ENCODE measurements around the gene NBAS. TPM values are rescaled to one million over a fixed set of nuclear protein-coding genes. Genes with fewer than 3 reads are reported as not detected.

Gene NBAS
- total and polyA plus RNA-seq, 9 of the 15 experiments (the other 6 are each of a cell fraction or from before 2014, with no cell fraction given) = 15.3 to 94.4 (median 69.9) TPM

DNA sequence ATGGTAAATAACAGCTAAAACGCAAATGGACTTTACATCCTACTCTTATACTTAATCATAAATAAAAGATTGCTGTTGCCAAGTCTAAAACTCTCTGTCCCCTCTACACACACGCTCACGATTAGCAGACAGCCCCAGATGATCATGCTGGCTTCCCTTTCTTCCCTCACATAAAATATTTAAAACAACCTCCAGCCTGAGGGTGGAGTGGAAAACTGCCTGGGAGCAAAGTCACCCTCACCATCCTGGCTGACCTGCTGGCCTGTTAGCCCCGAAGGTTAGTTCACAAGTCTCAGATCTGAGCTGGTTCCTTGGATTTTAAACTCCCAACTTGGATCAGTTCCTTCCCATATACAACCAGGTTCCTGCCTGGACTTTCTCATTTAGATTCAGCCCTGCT, 288.2 kb downstream of the NBAS start (continued):
- no peak for TF ChIP-seq TEAD4 (IDR thresholded peaks at IDR 0.05; ENCODE audit: low read length)
- no peak for TF ChIP-seq TEAD4 (CRISPR knock-in tag; IDR thresholded peaks at IDR 0.05; ENCODE audit: borderline replicate concordance)
- TF ChIP-seq NELFE (IDR thresholded peaks at IDR 0.05; ENCODE audit: insufficient read depth, insufficient read length) = no peak
- TF ChIP-seq MECOM (CRISPR knock-in tag; IDR thresholded peaks at IDR 0.05) = no peak
- no peak for TF ChIP-seq SNIP1 (IDR thresholded peaks at IDR 0.05; ENCODE audit: low read depth)
- no peak for TF ChIP-seq ZNF431 (CRISPR knock-in tag; IDR thresholded peaks at IDR 0.05)
- TF ChIP-seq MTA3 (IDR thresholded peaks at IDR 0.05; ENCODE audit: borderline replicate concordance) = no peak
- TF ChIP-seq ZNF41 (CRISPR knock-in tag; conservative IDR thresholded peaks at IDR 0.05) = no peak
- no peak for TF ChIP-seq SRF (CRISPR knock-in tag; IDR thresholded peaks at IDR 0.05)

DNA sequence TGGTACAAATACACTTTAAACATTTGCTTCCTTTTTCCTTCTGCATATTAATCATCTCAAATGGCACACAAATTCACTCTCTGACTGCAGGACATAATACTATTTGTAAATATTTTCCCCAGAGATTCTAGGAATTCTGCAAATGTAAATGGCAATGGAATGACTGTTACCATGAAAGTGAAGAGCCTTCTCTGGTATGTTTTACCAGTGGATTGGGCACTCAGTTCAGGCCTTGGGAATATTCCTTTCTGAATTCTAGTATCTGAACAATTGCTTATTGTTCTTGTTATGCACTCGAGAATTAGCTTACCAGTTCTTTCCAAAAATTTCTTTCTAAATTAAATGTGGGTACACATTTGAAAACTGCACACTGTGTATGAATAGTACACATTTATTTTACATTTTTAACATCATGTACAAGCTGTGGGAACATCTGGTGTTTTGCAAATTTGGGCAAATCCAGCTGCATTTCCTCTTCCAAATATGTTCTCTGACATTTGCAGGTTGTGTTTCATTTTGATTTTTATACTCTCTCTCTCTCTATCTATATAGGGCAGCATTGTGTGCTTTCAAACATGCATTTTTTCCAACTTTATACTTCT, 289.1 kb downstream of the NBAS start:
- DNase-seq (ENCODE audit: extremely low read depth in 1 of 4, low spot score in 3 of 4) (no peak), ATAC-seq (no peak), FAIRE-seq (no peak)
- H3K4me3 ChIP-seq = no peak overlapping the region
- no peak overlapping the region for H3K27ac ChIP-seq (ENCODE audit: extremely low read depth, low read depth, low read length)
- POLR2A ChIA-PET = interaction anchor here (0.7 to 1.3 kb wide), 2 partner anchors 14 to 18 kb away, joined by 3 to 5 read pairs; no protein-coding TSS in a partner anchor
- in situ Hi-C loops (cut with MboI) (no loop called here), intact Hi-C loops (cut with micrococcal nuclease) (no loop called here)
- H3K79me2 ChIP-seq (ENCODE audit: control insufficient read depth, insufficient read depth, low read length) = no peaks in the 10 kb centered on the region
- no peak overlapping the region for H2AFZ ChIP-seq (ENCODE audit: low read depth, low read length)
- H3K4me1 ChIP-seq (replicated peaks in 1 of 2; ENCODE audit: control insufficient read depth in 2 of 2, insufficient read depth in 2 of 2, low read length in 2 of 2) = no peaks in the 10 kb centered on the region; a peak in 1 of 5 replicates
- H3K36me3 ChIP-seq (ENCODE audit: control insufficient read depth, insufficient read depth, low read length) = peaks cover 71% of the 10 kb centered on the region
- H3K9me3 ChIP-seq (replicated peaks; ENCODE audit: control insufficient read depth, insufficient read depth, low read depth, low read length) = no peaks in the 10 kb centered on the region
- no peaks in the 10 kb centered on the region for H4K20me1 ChIP-seq (replicated peaks; ENCODE audit: control insufficient read depth, insufficient read depth, low read length)
- H3K9me1 ChIP-seq (ENCODE audit: control insufficient read depth, insufficient read depth, low read length) = no peaks in the 10 kb centered on the region
- H3K9ac ChIP-seq (ENCODE audit: insufficient read depth in 1 of 2, low read depth in 2 of 2, low read length in 2 of 2) = no peak overlapping the region
- no peaks in the 10 kb centered on the region for H3K27me3 ChIP-seq (ENCODE audit: control insufficient read depth in 2 of 2, insufficient read depth in 2 of 2, low read length in 2 of 2)
- CTCF ChIA-PET (ENCODE audit: low intra/inter-chr PET ratio) = no interaction called here
- 93% methylated on average over 1 of the region's 1 CpG for WGBS (ENCODE audit: insufficient coverage, low coverage, missing lambda C conversion rate)
- no peak overlapping the region for H3K4me2 ChIP-seq (ENCODE audit: insufficient read depth, low read length)
- BruUV-seq (replicated peaks) = no TSS peak
- TF ChIP-seq, protein P1, sequence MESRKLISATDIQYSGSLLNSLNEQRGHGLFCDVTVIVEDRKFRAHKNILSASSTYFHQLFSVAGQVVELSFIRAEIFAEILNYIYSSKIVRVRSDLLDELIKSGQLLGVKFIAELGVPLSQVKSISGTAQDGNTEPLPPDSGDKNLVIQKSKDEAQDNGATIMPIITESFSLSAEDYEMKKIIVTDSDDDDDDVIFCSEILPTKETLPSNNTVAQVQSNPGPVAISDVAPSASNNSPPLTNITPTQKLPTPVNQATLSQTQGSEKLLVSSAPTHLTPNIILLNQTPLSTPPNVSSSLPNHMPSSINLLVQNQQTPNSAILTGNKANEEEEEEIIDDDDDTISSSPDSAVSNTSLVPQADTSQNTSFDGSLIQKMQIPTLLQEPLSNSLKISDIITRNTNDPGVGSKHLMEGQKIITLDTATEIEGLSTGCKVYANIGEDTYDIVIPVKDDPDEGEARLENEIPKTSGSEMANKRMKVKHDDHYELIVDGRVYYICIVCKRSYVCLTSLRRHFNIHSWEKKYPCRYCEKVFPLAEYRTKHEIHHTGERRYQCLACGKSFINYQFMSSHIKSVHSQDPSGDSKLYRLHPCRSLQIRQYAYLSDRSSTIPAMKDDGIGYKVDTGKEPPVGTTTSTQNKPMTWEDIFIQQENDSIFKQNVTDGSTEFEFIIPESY (CRISPR knock-in tag; IDR thresholded peaks at IDR 0.05) = no peak
- TF ChIP-seq KDM2B (CRISPR knock-in tag; IDR thresholded peaks at IDR 0.05) (no peak), ERF (CRISPR knock-in tag; IDR thresholded peaks at IDR 0.05) (no peak), ESRRA (IDR thresholded peaks at IDR 0.05; ENCODE audit: borderline replicate concordance, low read depth) (no peak), SETDB1 (IDR thresholded peaks at IDR 0.05; ENCODE audit: low read length) (no peak), BDP1 (IDR thresholded peaks at IDR 0.05; ENCODE audit: insufficient read depth, insufficient read length) (no peak), HNRNPH1 (optimal IDR thresholded peaks at IDR 0.05; ENCODE audit: low read depth, low read length) (no peak), STAT5B (CRISPR knock-in tag; IDR thresholded peaks at IDR 0.05) (no peak), PRPF4 (IDR thresholded peaks at IDR 0.05; ENCODE audit: insufficient read depth, low read depth, low read length, poor library complexity, severe bottlenecking) (no peak), TARDBP (IDR thresholded peaks at IDR 0.05) (no peak), FIP1L1 (IDR thresholded peaks at IDR 0.05; ENCODE audit: low read depth, low read length, poor library complexity, severe bottlenecking) (no peak), ZNF79 (CRISPR knock-in tag; IDR thresholded peaks at IDR 0.05; ENCODE audit: low read depth) (no peak), SREBF1 (IDR thresholded peaks at IDR 0.05; ENCODE audit: borderline replicate concordance, low read depth, low read length) (no peak), RBM22 (IDR thresholded peaks at IDR 0.05; ENCODE audit: low read depth, low read length, poor library complexity, severe bottlenecking) (no peak), HDGF (IDR thresholded peaks at IDR 0.05) (no peak)

Measured in K562 (cell line).